ENCODE results near the gene TEX101.

Gene TEX101

GRCh38 chr19:43406297-43406696 is 8.4 kb upstream of the TEX101 start:
- ChIA-PET POLR2A (no interaction called here), CTCF (no interaction called here)
- no peak for DNase-seq (ENCODE audit: extremely low spot score)
- TF ChIP-seq ARNT (IDR thresholded peaks at IDR 0.05) = no peak
- no peak for TF ChIP-seq FOXM1 (IDR thresholded peaks at IDR 0.05; ENCODE audit: borderline replicate concordance)
- no peak for TF ChIP-seq ELF4 (IDR thresholded peaks at IDR 0.05)
- no peak for TF ChIP-seq BHLHE40 (IDR thresholded peaks at IDR 0.05; ENCODE audit: borderline replicate concordance)
- TF ChIP-seq TARDBP (IDR thresholded peaks at IDR 0.05) = no peak
- no peak for TF ChIP-seq LEF1 (IDR thresholded peaks at IDR 0.05; ENCODE audit: borderline replicate concordance)
- TF ChIP-seq ZNF384 (IDR thresholded peaks at IDR 0.05) = no peak
- no peak for TF ChIP-seq L3MBTL2 (conservative IDR thresholded peaks at IDR 0.05)
- TF ChIP-seq, protein P1, sequence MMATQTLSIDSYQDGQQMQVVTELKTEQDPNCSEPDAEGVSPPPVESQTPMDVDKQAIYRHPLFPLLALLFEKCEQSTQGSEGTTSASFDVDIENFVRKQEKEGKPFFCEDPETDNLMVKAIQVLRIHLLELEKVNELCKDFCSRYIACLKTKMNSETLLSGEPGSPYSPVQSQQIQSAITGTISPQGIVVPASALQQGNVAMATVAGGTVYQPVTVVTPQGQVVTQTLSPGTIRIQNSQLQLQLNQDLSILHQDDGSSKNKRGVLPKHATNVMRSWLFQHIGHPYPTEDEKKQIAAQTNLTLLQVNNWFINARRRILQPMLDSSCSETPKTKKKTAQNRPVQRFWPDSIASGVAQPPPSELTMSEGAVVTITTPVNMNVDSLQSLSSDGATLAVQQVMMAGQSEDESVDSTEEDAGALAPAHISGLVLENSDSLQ (IDR thresholded peaks at IDR 0.05) = no peak
- no peak for TF ChIP-seq CTBP1 (IDR thresholded peaks at IDR 0.05; ENCODE audit: borderline replicate concordance)
- TF ChIP-seq FOXA1 (IDR thresholded peaks at IDR 0.05) = no peak
- no peak for TF ChIP-seq SP1 (IDR thresholded peaks at IDR 0.05)
- TF ChIP-seq SUZ12 (IDR thresholded peaks at IDR 0.05) = no peak
- no peak for TF ChIP-seq FOXK2 (IDR thresholded peaks at IDR 0.05)

DNA sequence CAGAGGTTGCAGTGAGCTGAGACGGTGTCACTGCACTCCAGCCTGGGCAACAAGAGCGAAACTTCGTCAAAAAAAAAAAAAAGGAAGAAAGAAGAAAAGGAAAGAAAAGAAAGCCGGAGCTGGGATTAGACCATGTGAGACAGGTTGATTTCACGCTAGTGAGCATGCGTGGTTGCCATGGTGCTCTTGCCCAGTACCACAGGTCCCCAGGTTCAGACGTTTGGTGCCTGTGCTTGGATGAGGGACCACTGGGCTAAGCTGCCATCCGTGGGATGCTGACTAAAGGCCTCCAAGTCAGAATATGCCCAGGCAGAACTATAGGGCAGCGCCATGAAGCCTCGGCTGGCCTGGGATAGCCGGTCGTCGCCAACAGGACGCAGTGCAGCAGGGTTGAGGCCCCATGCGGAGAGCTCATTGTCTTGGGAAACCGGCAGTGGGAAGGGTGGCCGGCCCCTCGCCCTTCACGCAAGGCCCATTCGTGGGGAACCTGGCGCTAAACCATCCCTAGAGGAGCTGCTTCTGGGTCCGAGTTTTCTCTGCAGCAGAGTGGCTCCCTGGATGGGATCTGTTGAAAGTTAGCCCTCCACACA is 7.2 kb upstream of the TEX101 start:
- DNase-seq (ENCODE audit: extremely low spot score) = no peak
- ChIA-PET CTCF (no interaction called here), POLR2A (no interaction called here)
- TF ChIP-seq HDGF (IDR thresholded peaks at IDR 0.05; ENCODE audit: borderline replicate concordance) (no peak), FOXK2 (IDR thresholded peaks at IDR 0.05) (no peak), NFRKB (IDR thresholded peaks at IDR 0.05) (no peak), TARDBP (IDR thresholded peaks at IDR 0.05) (no peak), CTBP1 (IDR thresholded peaks at IDR 0.05; ENCODE audit: borderline replicate concordance) (no peak), SP1 (IDR thresholded peaks at IDR 0.05) (no peak), FOXA1 (IDR thresholded peaks at IDR 0.05) (no peak), SUZ12 (IDR thresholded peaks at IDR 0.05) (no peak), ELF4 (IDR thresholded peaks at IDR 0.05) (no peak), BHLHE40 (IDR thresholded peaks at IDR 0.05; ENCODE audit: borderline replicate concordance) (no peak), ARNT (IDR thresholded peaks at IDR 0.05) (no peak), L3MBTL2 (conservative IDR thresholded peaks at IDR 0.05) (no peak), LEF1 (IDR thresholded peaks at IDR 0.05; ENCODE audit: borderline replicate concordance) (no peak), FOXM1 (IDR thresholded peaks at IDR 0.05; ENCODE audit: borderline replicate concordance) (no peak), ZNF384 (IDR thresholded peaks at IDR 0.05) (no peak)
- TF ChIP-seq, protein P1 (IDR thresholded peaks at IDR 0.05) = no peak

DNA sequence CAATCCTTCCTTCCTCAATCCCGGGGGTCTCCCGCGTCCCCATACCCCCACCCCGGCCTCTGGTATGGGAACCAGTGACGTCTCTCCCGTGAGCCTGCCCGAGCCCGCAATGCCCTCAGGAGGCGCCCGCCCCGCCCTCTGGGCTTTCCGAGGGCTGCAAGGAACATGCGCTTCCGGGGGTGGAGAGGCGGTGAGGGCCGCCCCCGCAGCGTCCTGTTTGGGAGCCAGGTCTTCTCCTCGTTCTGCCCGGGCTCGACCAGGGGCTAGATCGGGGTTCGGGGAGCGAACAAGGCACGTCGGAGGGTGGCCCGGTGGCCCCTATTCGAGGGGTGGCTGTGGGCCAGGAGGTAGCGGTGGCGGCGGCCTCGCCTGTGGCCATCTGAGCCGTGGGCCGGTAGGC is 6.6 kb upstream of the TEX101 start:
- no peak for DNase-seq (ENCODE audit: extremely low spot score)
- TF ChIP-seq FOXA1 (IDR thresholded peaks at IDR 0.05) (no peak), HDGF (IDR thresholded peaks at IDR 0.05; ENCODE audit: borderline replicate concordance) (no peak), ZNF384 (IDR thresholded peaks at IDR 0.05) (no peak), BHLHE40 (IDR thresholded peaks at IDR 0.05; ENCODE audit: borderline replicate concordance) (no peak), TARDBP (IDR thresholded peaks at IDR 0.05) (no peak), ELF4 (IDR thresholded peaks at IDR 0.05) (no peak), LEF1 (IDR thresholded peaks at IDR 0.05; ENCODE audit: borderline replicate concordance) (no peak), FOXM1 (IDR thresholded peaks at IDR 0.05; ENCODE audit: borderline replicate concordance) (no peak), ARNT (IDR thresholded peaks at IDR 0.05) (no peak), NFRKB (IDR thresholded peaks at IDR 0.05) (no peak), CTBP1 (IDR thresholded peaks at IDR 0.05; ENCODE audit: borderline replicate concordance) (no peak), SUZ12 (IDR thresholded peaks at IDR 0.05) (no peak), SP1 (IDR thresholded peaks at IDR 0.05) (no peak), FOXK2 (IDR thresholded peaks at IDR 0.05) (no peak)
- ChIA-PET CTCF (no interaction called here), POLR2A (no interaction called here)

DNA sequence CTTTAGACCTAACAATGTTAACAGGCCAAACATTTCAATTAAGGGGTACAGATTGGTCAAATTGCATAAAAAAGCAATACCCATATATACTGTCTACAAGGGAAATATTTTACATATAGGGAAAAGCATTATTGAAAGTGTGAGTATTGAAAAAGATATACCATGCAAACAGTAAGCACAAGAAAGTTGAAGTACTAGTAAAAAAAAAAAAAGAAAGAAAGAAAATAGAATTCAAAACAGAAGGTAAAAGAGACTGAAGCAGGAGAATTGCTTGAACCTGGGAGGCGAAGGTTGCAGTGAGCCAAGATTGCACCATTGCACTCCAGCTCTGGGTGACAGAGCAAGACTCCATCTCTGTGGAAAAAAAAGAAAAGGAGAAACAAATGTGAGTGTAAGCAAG is 5.3 kb upstream of the TEX101 start:
- POLR2A ChIA-PET = no interaction called here
- CTCF ChIA-PET = interaction anchor here (0.5 kb wide), 1 partner anchor 10 kb away, joined by 3 read pairs; no protein-coding TSS in a partner anchor
- no peak for DNase-seq (ENCODE audit: extremely low spot score)
- no peak for TF ChIP-seq SUZ12 (IDR thresholded peaks at IDR 0.05)
- TF ChIP-seq BHLHE40 (IDR thresholded peaks at IDR 0.05; ENCODE audit: borderline replicate concordance) = no peak
- no peak for TF ChIP-seq FOXK2 (IDR thresholded peaks at IDR 0.05)
- no peak for TF ChIP-seq FOXA1 (IDR thresholded peaks at IDR 0.05)
- TF ChIP-seq ELF4 (IDR thresholded peaks at IDR 0.05) = no peak
- TF ChIP-seq FOXM1 (IDR thresholded peaks at IDR 0.05; ENCODE audit: borderline replicate concordance) = no peak
- TF ChIP-seq HDGF (IDR thresholded peaks at IDR 0.05; ENCODE audit: borderline replicate concordance) = no peak
- TF ChIP-seq, protein P1 (IDR thresholded peaks at IDR 0.05) = no peak
- TF ChIP-seq L3MBTL2 (conservative IDR thresholded peaks at IDR 0.05) = no peak
- no peak for TF ChIP-seq TARDBP (IDR thresholded peaks at IDR 0.05)
- no peak for TF ChIP-seq NFRKB (IDR thresholded peaks at IDR 0.05)
- no peak for TF ChIP-seq LEF1 (IDR thresholded peaks at IDR 0.05; ENCODE audit: borderline replicate concordance)
- TF ChIP-seq ZNF384 (IDR thresholded peaks at IDR 0.05) = no peak
- TF ChIP-seq SP1 (IDR thresholded peaks at IDR 0.05) = no peak
- TF ChIP-seq ARNT (IDR thresholded peaks at IDR 0.05) = no peak
- no peak for TF ChIP-seq CTBP1 (IDR thresholded peaks at IDR 0.05; ENCODE audit: borderline replicate concordance)

DNA sequence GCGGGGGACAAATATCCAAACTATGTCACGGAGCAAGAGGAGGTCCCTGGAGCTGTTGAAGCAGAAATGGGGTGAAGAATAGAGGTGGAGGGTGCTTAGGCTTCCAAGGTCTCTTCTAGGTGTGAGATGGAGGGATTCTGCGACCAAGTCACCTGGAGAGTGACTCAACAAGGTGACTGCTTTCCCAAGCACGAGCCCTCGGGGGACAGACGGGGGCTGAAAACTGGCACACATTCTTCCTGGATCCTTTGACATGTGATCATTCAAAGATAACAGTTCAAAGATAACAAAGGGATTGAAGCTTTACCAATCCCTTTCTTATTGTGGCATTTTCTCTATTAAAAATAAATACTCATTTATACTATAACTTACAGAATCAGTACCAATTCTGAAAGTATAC is 2.2 kb upstream of the TEX101 start:
- no peak for DNase-seq (ENCODE audit: extremely low spot score)
- TF ChIP-seq FOXM1 (IDR thresholded peaks at IDR 0.05; ENCODE audit: borderline replicate concordance) (no peak), ARNT (IDR thresholded peaks at IDR 0.05) (no peak), CTBP1 (IDR thresholded peaks at IDR 0.05; ENCODE audit: borderline replicate concordance) (no peak), L3MBTL2 (conservative IDR thresholded peaks at IDR 0.05) (no peak)
- POLR2A ChIA-PET = no interaction called here
- CTCF ChIA-PET = no interaction called here
